Tibial artery (tissue), 4 donors: ENCODE data around the gene PKDREJ.
A peak's percentile ranks its signal among the peaks of the same experiment; 100 is the strongest.

Experiments
- DNase-seq, 2 donors: peaks; one replicate each; pipeline ENCODE4 v3.0.0-alpha.2; 2019
- H3K27ac ChIP-seq, 2 donors: fragments of 200-600 bp; sonication (generic) in 1 of 2; 1 replicate in 1 of 2; 2 replicates in 1 of 2; pipeline ENCODE4 v1.5.1; 2018 to 2019; ENCODE audit warnings: mild to moderate bottlenecking in 1 of 2
- H3K27me3 ChIP-seq, 2 donors: fragments of 200-600 bp; sonication (generic) in 1 of 2; one replicate each; pipeline versions ENCODE4 v1.5.1 to v1.6.0; 2016 to 2019
- H3K36me3 ChIP-seq, 3 donors: fragments of 200-600 bp; sonication (generic) in 2 of 3; one replicate each; pipeline ENCODE4 v1.5.1; 2016 to 2019; ENCODE audit warnings: mild to moderate bottlenecking in 2 of 3
- H3K4me1 ChIP-seq, 4 donors: fragments of 200-600 bp; sonication (generic) in 2 of 4; 1 replicate in 3 of 4; 2 replicates in 1 of 4; pipeline ENCODE4 v1.5.1; 2016 to 2019
- H3K4me3 ChIP-seq, 2 donors: fragments of 200-600 bp; sonication (generic) in 1 of 2; 1 replicate in 1 of 2; 2 replicates in 1 of 2; pipeline ENCODE4 v1.5.1; 2018 to 2019; ENCODE audit warnings: mild to moderate bottlenecking in 2 of 2
- H3K9me3 ChIP-seq, 3 donors: fragments of 200-600 bp; sonication (generic) in 1 of 3; one replicate each; pipeline ENCODE4 v1.5.1; 2016 to 2019
- CTCF ChIP-seq, 2 experiments: fragments of 200-600 bp in 1 of 2; fragments of 450-650 bp in 1 of 2; IDR thresholded peaks; one replicate each; pipeline ENCODE4 v1.5.1; 2017 to 2019; ENCODE audit warnings: antibody characterized with exemption in 2 of 2, mild to moderate bottlenecking in 1 of 2, moderate library complexity in 1 of 2
- intact Hi-C: fragments of 100-400 bp; cut with DNase I; formaldehyde crosslinking; loops from one replicate; pipeline ENCODE4 v1.15.0; 2023; ENCODE audit warnings: low total_unique reads

Gene PKDREJ

GRCh38 chr22:46286941-46287872 lies 24.1 kb upstream of the PKDREJ start:
- TF ChIP-seq CTCF (IDR thresholded peaks at IDR 0.05): no peak
- Histone ChIP-seq H3K4me3 (no peak overlapping the region), H3K36me3 (peaks cover 48 to 100% (median 78%) of the 10 kb centered on the region in 3 donors), H3K27me3 (no peaks in the 10 kb centered on the region), H3K9me3 (peaks cover 0 to 6% (median 0%) of the 10 kb centered on the region in 3 donors), H3K27ac (no peak overlapping the region), H3K4me1 (no peaks in the 10 kb centered on the region)
- intact Hi-C loops: no loop called here
- peak in 1 of 2 donors; percentile 56 for DNase-seq

GRCh38 chr22:46286006-46286405 lies 22.9 kb upstream of the PKDREJ start:
- TF ChIP-seq CTCF (IDR thresholded peaks at IDR 0.05): no peak
- peaks cover 48 to 100% (median 78%) of the 10 kb centered on the region in 3 donors for H3K36me3 ChIP-seq
- H3K4me3 ChIP-seq: no peak overlapping the region
- no peak for DNase-seq
- intact Hi-C loops: no loop called here
- H3K27me3 ChIP-seq: no peaks in the 10 kb centered on the region
- no peak overlapping the region for H3K27ac ChIP-seq
- no peaks in the 10 kb centered on the region for H3K9me3 ChIP-seq
- H3K4me1 ChIP-seq: no peaks in the 10 kb centered on the region

- no peaks in the 10 kb centered on the region for H3K4me1 ChIP-seq
- intact Hi-C loops: no loop called here
- H3K27me3 ChIP-seq: no peaks in the 10 kb centered on the region
- no peak overlapping the region for H3K4me3 ChIP-seq
- no peaks in the 10 kb centered on the region for H3K9me3 ChIP-seq
- peaks cover 80 to 100% (median 87%) of the 10 kb centered on the region in 3 donors for H3K36me3 ChIP-seq
- H3K27ac ChIP-seq: no peak overlapping the region
- no peak for TF ChIP-seq CTCF (IDR thresholded peaks at IDR 0.05)
- no peak for DNase-seq
These were observed 18.9 kb upstream of the PKDREJ start for GRCh38 chr22:46281866-46282678.

- Histone ChIP-seq H3K9me3 (no peaks in the 10 kb centered on the region), H3K4me3 (no peak overlapping the region), H3K27me3 (no peaks in the 10 kb centered on the region), H3K27ac (no peak overlapping the region), H3K36me3 (peaks cover 84 to 97% (median 86%) of the 10 kb centered on the region in 3 donors), H3K4me1 (no peaks in the 10 kb centered on the region)
- DNase-seq: peak in 1 of 2 donors; percentile 62
- intact Hi-C loops: no loop called here
- TF ChIP-seq CTCF (IDR thresholded peaks at IDR 0.05): no peak
These were observed 18.0 kb upstream of the PKDREJ start for GRCh38 chr22:46280999-46281623.

- intact Hi-C loops: no loop called here
- H3K27ac ChIP-seq: no peak overlapping the region
- no peak for TF ChIP-seq CTCF (IDR thresholded peaks at IDR 0.05)
- DNase-seq: peak in 1 of 2 donors; percentile 54
- H3K36me3 ChIP-seq: peaks cover 89 to 97% (median 92%) of the 10 kb centered on the region in 3 donors
- H3K4me3 ChIP-seq: no peak overlapping the region
- H3K4me1 ChIP-seq: no peaks in the 10 kb centered on the region
- no peaks in the 10 kb centered on the region for H3K27me3 ChIP-seq
- H3K9me3 ChIP-seq: no peaks in the 10 kb centered on the region
These were observed 17.1 kb upstream of the PKDREJ start for GRCh38 chr22:46280063-46280817.
